ENCODE results near the gene GUCY1B1.

GRCh38 chr4:155757745-155758265, 1.0 kb upstream of the GUCY1B1 start:
- no peak for TF ChIP-seq CTCF (IDR thresholded peaks at IDR 0.05; ENCODE audit: low read depth, low read length, poor library complexity, severe bottlenecking)
- TF ChIP-seq EZH2phosphoT487 (IDR thresholded peaks at IDR 0.05; ENCODE audit: borderline replicate concordance, low read length): no peak

Data from DOHH2 (cell line).